SK-N-SH (cell line): ENCODE measurements around the gene ST8SIA6.

Experiments
- JUND ChIP-seq: IDR thresholded peaks from 2 replicates; pipeline ENCODE4 v1.4.0; 2012
- TAF1 ChIP-seq: IDR thresholded peaks from 2 replicates; pipeline ENCODE4 v1.6.1; 2012; ENCODE audit warnings: low read depth, mild to moderate bottlenecking, low read length, moderate library complexity, borderline replicate concordance

GRCh38 chr10:17473228-17473950 lies 19.0 kb upstream of the ST8SIA6 start:
- no peak for TF ChIP-seq TAF1
- no peak for TF ChIP-seq JUND
